ENCODE data around the gene ALDH1A1.

DNA sequence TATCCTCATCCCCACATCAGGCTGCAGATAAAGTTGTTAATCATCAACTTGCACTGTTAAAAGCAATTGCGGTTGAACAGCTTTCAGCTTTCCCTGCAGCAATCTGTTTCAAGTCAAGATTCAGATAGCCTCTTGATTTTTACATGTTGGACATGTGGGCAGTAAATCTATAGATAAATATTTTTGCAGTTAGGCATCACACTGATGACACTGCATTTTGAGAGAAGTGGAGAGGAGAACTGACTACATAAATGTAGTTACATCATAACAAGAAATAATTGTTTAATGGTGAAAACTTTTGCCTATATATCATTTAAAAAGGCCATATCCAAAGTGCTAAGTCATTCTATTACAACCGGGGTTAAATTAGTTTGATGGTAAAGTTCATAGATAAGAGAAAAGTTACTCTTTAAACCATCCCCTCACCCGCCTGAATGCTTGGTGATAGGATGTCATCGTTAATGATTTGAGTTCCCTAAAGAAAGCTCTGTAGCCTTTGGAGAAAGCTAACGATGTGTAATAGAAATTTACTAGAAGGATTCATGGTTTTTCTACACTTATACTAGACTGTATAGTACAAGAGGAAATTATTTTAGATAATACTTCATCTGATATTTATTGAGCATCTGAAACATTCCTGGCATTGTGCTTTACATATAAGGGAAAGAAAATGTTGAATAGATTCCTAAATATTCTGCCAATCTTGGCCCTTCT lies 30.8 kb upstream of the ALDH1A1 start:
- TF ChIP-seq CTCF (IDR thresholded peaks at IDR 0.05; ENCODE audit: extremely low read depth in 1 of 2, insufficient read depth in 1 of 2, low read depth in 1 of 2, low read length in 2 of 2) (no peak), POLR2A (IDR thresholded peaks at IDR 0.05; ENCODE audit: low read depth, low read length) (no peak), MYC (IDR thresholded peaks at IDR 0.05; ENCODE audit: low read depth, low read length) (no peak), POLR2AphosphoS5 (IDR thresholded peaks at IDR 0.05; ENCODE audit: insufficient read depth, low read depth, low read length) (no peak), EZH2 (IDR thresholded peaks at IDR 0.05; ENCODE audit: borderline replicate concordance, low read depth, low read length, severe bottlenecking) (no peak), GATA2 (IDR thresholded peaks at IDR 0.05; ENCODE audit: insufficient read depth, insufficient read length, low read depth, low read length) (no peak), JUN (IDR thresholded peaks at IDR 0.05; ENCODE audit: borderline replicate concordance, insufficient read depth, insufficient read length, low read depth) (no peak)
- TF ChIP-seq, protein P1, sequence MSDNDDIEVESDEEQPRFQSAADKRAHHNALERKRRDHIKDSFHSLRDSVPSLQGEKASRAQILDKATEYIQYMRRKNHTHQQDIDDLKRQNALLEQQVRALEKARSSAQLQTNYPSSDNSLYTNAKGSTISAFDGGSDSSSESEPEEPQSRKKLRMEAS (IDR thresholded peaks at IDR 0.05; ENCODE audit: insufficient read depth, insufficient read length), result no peak
